SK-N-SH treated with all-trans-retinoic acid at 6 μM for 48 hours (cell line): ENCODE measurements around the gene URGCP.

Experiments
- ATAC-seq: fragments of 200-7000 bp; cut with Tn5 transposase; 3 replicates; pipeline ENCODE4 v1.9.1; 2020; ENCODE audit warnings: mild to moderate bottlenecking, moderate library complexity
- ARNTL ChIP-seq: fragments of 450-650 bp; formaldehyde crosslinking; IDR thresholded peaks from 2 replicates; pipeline ENCODE4 v1.5.0; 2020; ENCODE audit warnings: low read depth, mild to moderate bottlenecking, moderate library complexity, borderline replicate concordance
- BACH2 ChIP-seq: fragments of 250-450 bp; sonication (Bioruptor Pico); IDR thresholded peaks from 2 replicates; pipeline ENCODE4 v1.9.0; 2021; ENCODE audit warnings: mild to moderate bottlenecking, borderline replicate concordance
- ESRRG ChIP-seq: fragments of 250-450 bp; sonication (Bioruptor Pico); IDR thresholded peaks from 2 replicates; pipeline ENCODE4 v1.6.1; 2021; ENCODE audit warnings: mild to moderate bottlenecking
- GLIS3 ChIP-seq: fragments of 250-450 bp; sonication (Bioruptor Pico); IDR thresholded peaks from 2 replicates; pipeline ENCODE4 v1.5.0; 2020; ENCODE audit warnings: mild to moderate bottlenecking, moderate library complexity
- ISL1 ChIP-seq: fragments of 250-450 bp; sonication (Bioruptor Pico); IDR thresholded peaks from 2 replicates; pipeline ENCODE4 v2.1.2; 2022; ENCODE audit warnings: mild to moderate bottlenecking, moderate library complexity
- PPARA ChIP-seq: fragments of 250-450 bp; sonication (Bioruptor Pico); IDR thresholded peaks from 2 replicates; pipeline ENCODE4 v1.5.0; 2020; ENCODE audit warnings: mild to moderate bottlenecking, borderline replicate concordance
- RARB ChIP-seq: fragments of 250-450 bp; sonication (Bioruptor Pico); IDR thresholded peaks from 2 replicates; pipeline ENCODE4 v1.8.0; 2021; ENCODE audit warnings: mild to moderate bottlenecking, moderate library complexity
- SNAI2 ChIP-seq: fragments of 250-450 bp; sonication (Bioruptor Pico); IDR thresholded peaks from 2 replicates; pipeline ENCODE4 v1.5.0; 2020; ENCODE audit warnings: mild to moderate bottlenecking, moderate library complexity
- TCF4 ChIP-seq: fragments of 250-450 bp; sonication (Bioruptor Pico); IDR thresholded peaks from 2 replicates; pipeline ENCODE4 v1.8.0; 2021; ENCODE audit warnings: mild to moderate bottlenecking, moderate library complexity, borderline replicate concordance
- TOX ChIP-seq: fragments of 250-450 bp; sonication (Bioruptor Pico); IDR thresholded peaks from 2 replicates; pipeline ENCODE4 v1.8.0; 2021; ENCODE audit warnings: mild to moderate bottlenecking, moderate library complexity, borderline replicate concordance
- ZC3H10 ChIP-seq: fragments of 250-450 bp; sonication (Bioruptor Pico); IDR thresholded peaks from 2 replicates; pipeline ENCODE4 v1.5.1; 2021; ENCODE audit warnings: mild to moderate bottlenecking, moderate library complexity
- ZFP3 ChIP-seq: fragments of 250-450 bp; sonication (Bioruptor Pico); IDR thresholded peaks from 2 replicates; pipeline ENCODE4 v1.5.0; 2020; ENCODE audit warnings: mild to moderate bottlenecking, moderate library complexity
- ZFP30 ChIP-seq: fragments of 450-650 bp; formaldehyde crosslinking; IDR thresholded peaks from 2 replicates; pipeline ENCODE4 v1.5.0; 2022; ENCODE audit warnings: mild to moderate bottlenecking, moderate library complexity
- ZNF565 ChIP-seq: fragments of 450-650 bp; formaldehyde crosslinking; conservative IDR thresholded peaks from 2 replicates; pipeline ENCODE4 v1.5.0; 2020; ENCODE audit warnings: low read depth, mild to moderate bottlenecking, moderate library complexity
- ZNF70 ChIP-seq: fragments of 450-650 bp; formaldehyde crosslinking; IDR thresholded peaks from 2 replicates; pipeline ENCODE4 v1.5.0; 2020; ENCODE audit warnings: mild to moderate bottlenecking, moderate library complexity
- ZNF8 ChIP-seq: fragments of 450-650 bp; formaldehyde crosslinking; IDR thresholded peaks from 2 replicates; pipeline ENCODE4 v1.5.0; 2020; ENCODE audit warnings: mild to moderate bottlenecking, moderate library complexity
- TF ChIP-seq, protein P1 (sequence below): fragments of 250-450 bp; sonication (Bioruptor Pico); IDR thresholded peaks from 2 replicates; pipeline ENCODE4 v1.8.0; 2020; ENCODE audit warnings: mild to moderate bottlenecking, moderate library complexity, borderline replicate concordance
- TF ChIP-seq, protein P2 (sequence below): fragments of 250-450 bp; sonication (Bioruptor Pico); IDR thresholded peaks from 2 replicates; pipeline ENCODE4 v1.5.1; 2021; ENCODE audit warnings: mild to moderate bottlenecking, moderate library complexity
- TF ChIP-seq, protein P3 (sequence below): fragments of 250-450 bp; sonication (Bioruptor Pico); IDR thresholded peaks from 2 replicates; pipeline ENCODE4 v1.8.0; 2021; ENCODE audit warnings: low read depth, mild to moderate bottlenecking, moderate library complexity, borderline replicate concordance

The URGCP gene

GRCh38 chr7:43869867-43870240 is 36.5 kb downstream of the URGCP start:
- TF ChIP-seq ZC3H10 (CRISPR knock-in tag) (no peak), PPARA (no peak), ZFP3 (CRISPR knock-in tag) (no peak)
- TF ChIP-seq, protein P1, sequence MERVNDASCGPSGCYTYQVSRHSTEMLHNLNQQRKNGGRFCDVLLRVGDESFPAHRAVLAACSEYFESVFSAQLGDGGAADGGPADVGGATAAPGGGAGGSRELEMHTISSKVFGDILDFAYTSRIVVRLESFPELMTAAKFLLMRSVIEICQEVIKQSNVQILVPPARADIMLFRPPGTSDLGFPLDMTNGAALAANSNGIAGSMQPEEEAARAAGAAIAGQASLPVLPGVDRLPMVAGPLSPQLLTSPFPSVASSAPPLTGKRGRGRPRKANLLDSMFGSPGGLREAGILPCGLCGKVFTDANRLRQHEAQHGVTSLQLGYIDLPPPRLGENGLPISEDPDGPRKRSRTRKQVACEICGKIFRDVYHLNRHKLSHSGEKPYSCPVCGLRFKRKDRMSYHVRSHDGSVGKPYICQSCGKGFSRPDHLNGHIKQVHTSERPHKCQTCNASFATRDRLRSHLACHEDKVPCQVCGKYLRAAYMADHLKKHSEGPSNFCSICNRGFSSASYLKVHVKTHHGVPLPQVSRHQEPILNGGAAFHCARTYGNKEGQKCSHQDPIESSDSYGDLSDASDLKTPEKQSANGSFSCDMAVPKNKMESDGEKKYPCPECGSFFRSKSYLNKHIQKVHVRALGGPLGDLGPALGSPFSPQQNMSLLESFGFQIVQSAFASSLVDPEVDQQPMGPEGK = no peak
- ATAC-seq = peak; percentile 23

- TF ChIP-seq ZFP30 (CRISPR knock-in tag) = peak; percentile 90
- TF ChIP-seq PPARA = no peak
- peak; percentile 97 for ATAC-seq
Observed at GRCh38 chr7:43869006-43869866, 37.2 kb downstream of the URGCP start, which contains the start of gene MRPS24. Gene MRPS24 (minus strand): TSS chr7:43869517. CDS start chr7:43869495, 22 bp downstream.

DNA sequence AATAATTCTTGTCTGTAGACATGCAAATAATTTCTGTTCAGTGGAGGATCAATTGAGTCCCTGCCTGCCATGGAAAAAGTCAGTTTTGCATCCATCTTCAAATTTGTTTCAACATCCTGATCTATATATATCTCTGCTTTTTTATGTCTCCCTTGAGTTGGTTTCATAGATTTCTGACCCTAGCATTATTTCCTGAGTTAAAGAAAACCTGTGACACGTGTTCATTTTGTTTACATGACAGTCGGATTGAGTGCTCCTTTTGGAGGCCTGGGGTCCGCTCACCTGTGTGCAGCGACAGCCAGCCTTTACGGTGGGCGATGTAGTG is 37.8 kb downstream of the URGCP start:
- ATAC-seq = no peak; the same call in 2 of the 3 replicates
- TF ChIP-seq RARB (CRISPR knock-in tag) (no peak), ARNTL (CRISPR knock-in tag) (no peak), ZNF8 (CRISPR knock-in tag) (no peak), SNAI2 (no peak), ISL1 (CRISPR knock-in tag) (no peak), GLIS3 (CRISPR knock-in tag) (no peak), ZNF565 (CRISPR knock-in tag) (no peak), ZC3H10 (CRISPR knock-in tag) (no peak), ZFP3 (CRISPR knock-in tag) (no peak), TCF4 (CRISPR knock-in tag) (no peak)
- TF ChIP-seq, protein P1 = no peak

DNA sequence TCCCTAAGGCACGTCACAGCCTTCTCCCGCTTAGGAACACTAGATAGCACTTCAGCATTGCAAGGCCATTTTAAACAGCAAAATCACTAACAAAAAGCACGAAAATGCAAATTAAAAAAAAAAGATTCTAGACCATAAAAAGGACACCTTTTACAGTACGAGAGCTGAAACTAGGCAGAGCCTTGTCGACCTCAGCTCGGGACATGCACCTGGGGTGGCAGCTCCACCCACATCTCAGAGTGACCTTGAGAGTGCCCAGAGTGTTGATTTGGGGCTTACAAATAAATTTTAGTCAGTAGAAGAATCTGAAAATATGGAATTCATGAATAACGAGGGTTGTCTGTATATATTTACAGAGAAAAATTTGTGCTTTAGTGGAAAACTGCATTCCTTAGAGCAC is 38.2 kb downstream of the URGCP start:
- no peak for ATAC-seq
- TF ChIP-seq TCF4 (CRISPR knock-in tag) (no peak), ZFP3 (CRISPR knock-in tag) (no peak), ESRRG (no peak), ZNF70 (CRISPR knock-in tag) (no peak), BACH2 (no peak)
- TF ChIP-seq, protein P1 = no peak

DNA sequence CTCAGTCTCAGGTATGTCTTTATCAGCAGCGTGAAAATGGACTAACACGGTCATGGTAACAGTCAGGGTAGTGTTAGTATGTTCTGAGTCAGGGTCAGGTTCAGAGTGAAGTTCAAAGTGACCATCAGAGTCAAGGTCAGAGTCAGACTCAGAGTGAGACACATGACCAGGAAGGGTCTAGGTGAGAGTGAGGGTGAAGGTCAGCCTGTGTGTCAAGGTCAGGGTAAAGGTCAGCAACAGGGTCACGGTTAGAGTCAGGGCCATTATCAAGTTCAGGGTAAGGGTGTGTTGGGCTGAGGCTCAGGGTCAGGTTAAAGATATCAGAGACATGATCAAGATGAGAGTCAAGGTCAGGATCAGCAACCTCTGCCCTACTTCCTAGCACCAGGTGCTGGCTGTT is 41.1 kb downstream of the URGCP start:
- TF ChIP-seq, protein P2, sequence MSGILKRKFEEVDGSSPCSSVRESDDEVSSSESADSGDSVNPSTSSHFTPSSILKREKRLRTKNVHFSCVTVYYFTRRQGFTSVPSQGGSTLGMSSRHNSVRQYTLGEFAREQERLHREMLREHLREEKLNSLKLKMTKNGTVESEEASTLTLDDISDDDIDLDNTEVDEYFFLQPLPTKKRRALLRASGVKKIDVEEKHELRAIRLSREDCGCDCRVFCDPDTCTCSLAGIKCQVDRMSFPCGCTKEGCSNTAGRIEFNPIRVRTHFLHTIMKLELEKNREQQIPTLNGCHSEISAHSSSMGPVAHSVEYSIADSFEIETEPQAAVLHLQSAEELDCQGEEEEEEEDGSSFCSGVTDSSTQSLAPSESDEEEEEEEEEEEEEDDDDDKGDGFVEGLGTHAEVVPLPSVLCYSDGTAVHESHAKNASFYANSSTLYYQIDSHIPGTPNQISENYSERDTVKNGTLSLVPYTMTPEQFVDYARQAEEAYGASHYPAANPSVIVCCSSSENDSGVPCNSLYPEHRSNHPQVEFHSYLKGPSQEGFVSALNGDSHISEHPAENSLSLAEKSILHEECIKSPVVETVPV (CRISPR knock-in tag) = no peak
- TF ChIP-seq ZNF8 (CRISPR knock-in tag) (no peak), SNAI2 (no peak), ZNF70 (CRISPR knock-in tag) (no peak), TOX (CRISPR knock-in tag) (no peak), ARNTL (CRISPR knock-in tag) (no peak), PPARA (no peak), ZC3H10 (CRISPR knock-in tag) (no peak), ESRRG (no peak), ZFP3 (CRISPR knock-in tag) (no peak), ISL1 (CRISPR knock-in tag) (no peak)
- TF ChIP-seq, protein P1 = no peak
- TF ChIP-seq, protein P3, sequence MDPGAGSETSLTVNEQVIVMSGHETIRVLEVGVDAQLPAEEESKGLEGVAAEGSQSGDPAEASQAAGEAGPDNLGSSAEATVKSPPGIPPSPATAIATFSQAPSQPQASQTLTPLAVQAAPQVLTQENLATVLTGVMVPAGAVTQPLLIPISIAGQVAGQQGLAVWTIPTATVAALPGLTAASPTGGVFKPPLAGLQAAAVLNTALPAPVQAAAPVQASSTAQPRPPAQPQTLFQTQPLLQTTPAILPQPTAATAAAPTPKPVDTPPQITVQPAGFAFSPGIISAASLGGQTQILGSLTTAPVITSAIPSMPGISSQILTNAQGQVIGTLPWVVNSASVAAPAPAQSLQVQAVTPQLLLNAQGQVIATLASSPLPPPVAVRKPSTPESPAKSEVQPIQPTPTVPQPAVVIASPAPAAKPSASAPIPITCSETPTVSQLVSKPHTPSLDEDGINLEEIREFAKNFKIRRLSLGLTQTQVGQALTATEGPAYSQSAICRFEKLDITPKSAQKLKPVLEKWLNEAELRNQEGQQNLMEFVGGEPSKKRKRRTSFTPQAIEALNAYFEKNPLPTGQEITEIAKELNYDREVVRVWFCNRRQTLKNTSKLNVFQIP (CRISPR knock-in tag) = no peak
- ATAC-seq = no peak
